CD4-positive, alpha-beta T cell (primary cell): ENCODE measurements around the gene SSC4D. TPM values are rescaled to one million over a fixed set of nuclear protein-coding genes. Genes with fewer than 3 reads are reported as not detected.

Experiments
- ATAC-seq: fragments of 200-7000 bp; cut with Tn5 transposase; one replicate; pipeline ENCODE4 v1.10.0; 2022; ENCODE audit warnings: mild to moderate bottlenecking; ENCODE audit not compliant: poor library complexity
- CTCF ChIA-PET: fragments of 350-600 bp; sonication (Branson Sonifier 250); formaldehyde crosslinking; loops from one replicate; lab custom pipeline; 2021; ENCODE audit warnings: antibody characterized with exemption, inconsistent platforms; lab: Charles Lee
- POLR2A ChIA-PET: fragments of 350-600 bp; sonication (Branson Sonifier 250); formaldehyde crosslinking; loops from one replicate; lab custom pipeline; 2021; ENCODE audit warnings: antibody characterized with exemption, inconsistent platforms; lab: Charles Lee
- DNase-seq, 14 experiments: peaks; one replicate each; pipeline ENCODE4 v3.0.0-alpha.2; 2013 to 2020; ENCODE audit warnings: mixed read lengths in 2 of 14
- H3K27ac ChIP-seq, 2 donors: one replicate each; pipeline versions ENCODE4 v1.5.1 to v1.7.0; 2013; ENCODE audit warnings: low read length in 2 of 2, low read depth in 1 of 2, mild to moderate bottlenecking in 1 of 2
- H3K27me3 ChIP-seq, 2 experiments: 1 replicate in 1 of 2; 2 replicates in 1 of 2; pipeline versions ENCODE4 v1.6.1 to v1.7.0; 2013; ENCODE audit warnings: low read length in 2 of 2, control low read depth in 1 of 2, mild to moderate bottlenecking in 1 of 2, moderate library complexity in 1 of 2; ENCODE audit not compliant: insufficient read depth in 2 of 2, control insufficient read depth in 1 of 2
- H3K36me3 ChIP-seq: one replicate; pipeline ENCODE4 v1.6.1; 2013; ENCODE audit warnings: low read length, control low read depth; ENCODE audit not compliant: insufficient read depth
- H3K4me1 ChIP-seq: one replicate; pipeline ENCODE4 v1.6.1; 2013; ENCODE audit warnings: low read length, control low read depth; ENCODE audit not compliant: insufficient read depth
- H3K4me3 ChIP-seq: one replicate; pipeline ENCODE4 v1.5.1; 2013; ENCODE audit warnings: mild to moderate bottlenecking, low read length, moderate library complexity
- H3K9me3 ChIP-seq, 2 experiments: 1 replicate in 1 of 2; 2 replicates in 1 of 2; pipeline versions ENCODE4 v1.6.1 to v1.7.0; 2013; ENCODE audit warnings: low read length in 2 of 2, mild to moderate bottlenecking in 2 of 2, control low read depth in 1 of 2, moderate library complexity in 1 of 2; ENCODE audit not compliant: control insufficient read depth in 1 of 2, insufficient read depth in 1 of 2
- H3K27ac Mint-ChIP-seq: one replicate; pipeline ENCODE4 v1.8.0; 2020; ENCODE audit warnings: mixed read lengths
- H3K27me3 Mint-ChIP-seq: one replicate; pipeline ENCODE4 v1.8.0; 2021; ENCODE audit warnings: mixed read lengths
- H3K36me3 Mint-ChIP-seq: one replicate; pipeline ENCODE4 v1.8.0; 2021; ENCODE audit warnings: low read depth, mixed read lengths
- H3K4me1 Mint-ChIP-seq: one replicate; pipeline ENCODE4 v1.8.0; 2021; ENCODE audit warnings: low read depth, mixed read lengths
- H3K4me3 Mint-ChIP-seq: one replicate; pipeline ENCODE4 v1.8.0; 2020; ENCODE audit warnings: mild to moderate bottlenecking, mixed read lengths
- H3K9me3 Mint-ChIP-seq: one replicate; pipeline ENCODE4 v1.8.0; 2020; ENCODE audit warnings: mixed read lengths
- CTCF ChIP-seq: fragments of 200-600 bp; IDR thresholded peaks from one replicate; pipeline ENCODE4 v1.8.0; 2022; ENCODE audit warnings: antibody characterized with exemption, mild to moderate bottlenecking
- intact Hi-C, 2 experiments: fragments of 100-400 bp; cut with DNase I in 1 of 2; cut with micrococcal nuclease in 1 of 2; formaldehyde crosslinking; loops; one replicate each; pipeline versions ENCODE4 v1.15.1 to v1.9.0; 2023 to 2025; cut with DNase I, micrococcal nuclease
- total RNA-seq, 174 experiments: library from RNA in 2 of 174; stranded (reverse) in 2 of 174; gene quantifications; one replicate each; pipeline ENCODE4 v1.2.3 and lab custom pipeline; 2021 to 2026

Gene SSC4D
- total RNA-seq, 2 experiments from 2014 or later, result not detected

GRCh38 chr7:76380623-76380966 lies 28.9 kb downstream of the SSC4D start:
- DNase-seq (no peak), ATAC-seq (no peak)
- H3K27ac Mint-ChIP-seq, result peak overlapping the region; percentile 51
- H3K27ac ChIP-seq, result no peak overlapping the region
- peak overlapping the region; percentile 58 for H3K4me3 ChIP-seq
- H3K36me3 Mint-ChIP-seq, result no peaks in the 10 kb centered on the region
- no peaks in the 10 kb centered on the region for H3K27me3 Mint-ChIP-seq
- H3K27me3 ChIP-seq, result no peaks in the 10 kb centered on the region
- ChIA-PET CTCF (interaction anchor here (1.1 kb wide), 1 partner anchor 67 kb away, joined by 3 read pairs; no protein-coding TSS in a partner anchor), POLR2A (no interaction called here)
- intact Hi-C loops, result no loop called here
- H3K9me3 Mint-ChIP-seq, result no peaks in the 10 kb centered on the region
- H3K4me1 Mint-ChIP-seq, result no peaks in the 10 kb centered on the region
- H3K4me1 ChIP-seq, result peaks cover 15% of the 10 kb centered on the region
- TF ChIP-seq CTCF, result no peak
- H3K9me3 ChIP-seq, result no peaks in the 10 kb centered on the region
- H3K4me3 Mint-ChIP-seq, result peak overlapping the region; percentile 79
- H3K36me3 ChIP-seq, result no peaks in the 10 kb centered on the region

DNA sequence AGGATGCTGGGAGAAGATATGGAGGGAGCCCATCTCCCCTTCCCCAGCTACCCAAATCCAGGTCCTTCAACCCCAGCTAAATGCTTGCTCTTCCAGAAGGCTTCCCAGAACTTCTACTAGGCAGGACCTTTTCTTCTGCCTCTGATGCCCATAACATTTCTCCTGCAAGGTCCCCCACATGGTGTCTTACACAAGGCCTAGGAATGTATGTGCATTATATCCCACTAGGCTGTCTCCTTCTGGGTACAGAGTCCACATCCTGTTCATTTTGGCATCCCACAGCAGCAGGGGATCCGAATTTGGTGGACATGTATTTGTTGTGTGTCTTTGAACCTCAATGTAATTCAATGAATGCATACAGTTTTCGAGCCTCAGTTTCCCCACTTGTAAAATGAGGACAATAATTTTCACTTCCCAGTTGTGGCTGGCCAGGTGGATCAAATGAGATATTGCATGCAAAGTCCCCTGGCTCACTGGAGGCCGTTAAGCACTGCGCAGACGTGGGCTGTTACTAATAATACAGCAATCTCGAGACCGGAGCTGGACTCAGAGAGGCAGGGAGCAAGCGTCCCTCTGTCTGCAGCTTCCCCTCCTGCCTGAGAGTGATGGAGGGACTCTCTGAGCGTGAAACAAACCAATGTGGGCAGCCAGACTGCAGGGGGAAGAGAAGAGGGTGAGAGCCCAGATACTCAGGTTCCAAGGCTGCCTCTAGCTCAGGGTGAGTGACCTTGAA lies 32.1 kb downstream of the SSC4D start:
- H3K4me3 ChIP-seq, result no peak overlapping the region
- no peak overlapping the region for H3K4me3 Mint-ChIP-seq
- DNase-seq, result no peak
- intact Hi-C loops, result no loop called here
- H3K27ac Mint-ChIP-seq, result no peak overlapping the region
- H3K9me3 Mint-ChIP-seq, result no peaks in the 10 kb centered on the region
- no peaks in the 10 kb centered on the region for H3K27me3 ChIP-seq
- no peak for TF ChIP-seq CTCF
- CTCF ChIA-PET, result no interaction called here
- no peaks in the 10 kb centered on the region for H3K36me3 ChIP-seq
- peaks cover 8% of the 10 kb centered on the region for H3K27me3 Mint-ChIP-seq
- POLR2A ChIA-PET, result no interaction called here
- no peak overlapping the region for H3K27ac ChIP-seq
- peaks cover 15% of the 10 kb centered on the region for H3K4me1 ChIP-seq
- H3K36me3 Mint-ChIP-seq, result no peaks in the 10 kb centered on the region
- no peaks in the 10 kb centered on the region for H3K4me1 Mint-ChIP-seq
- no peaks in the 10 kb centered on the region for H3K9me3 ChIP-seq
- ATAC-seq, result no peak

GRCh38 chr7:76375251-76375650 lies 34.2 kb downstream of the SSC4D start:
- intact Hi-C loops, result no loop called here
- Mint-ChIP-seq H3K4me1 (no peaks in the 10 kb centered on the region), H3K4me3 (no peak overlapping the region), H3K36me3 (no peaks in the 10 kb centered on the region), H3K9me3 (no peaks in the 10 kb centered on the region), H3K27me3 (peaks cover 8% of the 10 kb centered on the region), H3K27ac (no peak overlapping the region)
- Histone ChIP-seq H3K4me1 (peaks cover 9% of the 10 kb centered on the region), H3K9me3 (no peaks in the 10 kb centered on the region), H3K36me3 (no peaks in the 10 kb centered on the region), H3K27ac (no peak overlapping the region), H3K4me3 (no peak overlapping the region), H3K27me3 (peaks cover 0 to 2% of the 10 kb centered on the region in 2 experiments)
- ATAC-seq (no peak), DNase-seq (no peak)
- ChIA-PET CTCF (no interaction called here), POLR2A (no interaction called here)
- no peak for TF ChIP-seq CTCF
